H1 (cell line): Measurements from ENCODE around the gene CPE. TPM values are rescaled to one million over a fixed set of nuclear protein-coding genes. Genes with fewer than 3 reads are reported as not detected.

Experiments
- CTCF ChIA-PET: fragments of 300-600 bp; sonication (Branson Sonifier 250); formaldehyde crosslinking; loops from one replicate; lab custom pipeline; 2021; ENCODE audit not compliant: partially characterized antibody; lab: Charles Lee
- POLR2A ChIA-PET: fragments of 300-600 bp; sonication (Branson Sonifier 250); formaldehyde crosslinking; loops from one replicate; lab custom pipeline; 2021; ENCODE audit warnings: inconsistent platforms; ENCODE audit not compliant: partially characterized antibody; lab: Charles Lee
- DNase-seq, 2 experiments: peaks; one replicate each; pipeline versions ENCODE4 v3.0.0 to v3.0.0-alpha.2; 2010 to 2022; ENCODE audit warnings: low spot score in 2 of 2, low read depth in 1 of 2, mixed read lengths in 1 of 2
- FAIRE-seq: peaks from 2 replicates; lab custom pipeline; 2011; peaks lifted over from hg19 to GRCh38; lab: Jason Lieb, UNC
- H2AFZ ChIP-seq: 2 replicates; pipeline ENCODE4 v1.8.1; 2012; ENCODE audit warnings: low read length, inconsistent platforms
- H2AK5ac ChIP-seq: 2 replicates; pipeline ENCODE4 v1.6.1; 2013; ENCODE audit warnings: low read depth, low read length
- H2BK120ac ChIP-seq: replicated peaks from 2 replicates; pipeline ENCODE3; 2013; ENCODE audit warnings: low read depth, low read length, inconsistent platforms
- H2BK12ac ChIP-seq: 2 replicates; pipeline ENCODE4 v1.6.1; 2013; ENCODE audit warnings: low read depth, low read length
- H2BK15ac ChIP-seq: 2 replicates; pipeline ENCODE4 v1.6.1; 2013; ENCODE audit warnings: low read length
- H2BK20ac ChIP-seq: 2 replicates; pipeline ENCODE4 v1.6.1; 2013; ENCODE audit warnings: low read length
- H2BK5ac ChIP-seq: 2 replicates; pipeline ENCODE4 v1.6.1; 2013; ENCODE audit warnings: low read depth, low read length
- H3K14ac ChIP-seq: 2 replicates; pipeline ENCODE4 v1.6.1; 2013; ENCODE audit warnings: inconsistent platforms; ENCODE audit not compliant: insufficient read length
- H3K18ac ChIP-seq: 2 replicates; pipeline ENCODE4 v1.6.1; 2013; ENCODE audit warnings: low read length; ENCODE audit errors: extremely low read depth
- H3K23ac ChIP-seq: 2 replicates; pipeline ENCODE4 v1.6.1; 2013; ENCODE audit warnings: inconsistent platforms; ENCODE audit not compliant: insufficient read length
- H3K23me2 ChIP-seq: 2 replicates; pipeline ENCODE4 v1.6.1; 2013; ENCODE audit warnings: low read depth, low read length
- H3K27ac ChIP-seq: 2 replicates; pipeline ENCODE4 v1.6.1; 2011; ENCODE audit warnings: low read depth, low read length, inconsistent platforms
- H3K27me3 ChIP-seq, 4 experiments: replicated peaks in 1 of 4; 1 replicate in 1 of 4; 2 replicates in 3 of 4; pipeline versions ENCODE4 v1.6.1 to v1.8.1; 2011 to 2013; ENCODE audit warnings: low read length in 3 of 4, mild to moderate bottlenecking in 3 of 4, inconsistent platforms in 2 of 4, mixed read lengths in 2 of 4, moderate library complexity in 1 of 4; ENCODE audit not compliant: control insufficient read depth in 3 of 4, insufficient read depth in 3 of 4; ENCODE audit errors: extremely low read depth in 1 of 4
- H3K36me3 ChIP-seq, 4 experiments: 2 replicates each; pipeline versions ENCODE4 v1.6.1 to v1.8.1; 2011 to 2013; ENCODE audit warnings: mild to moderate bottlenecking in 4 of 4, low read length in 3 of 4, moderate library complexity in 2 of 4, control low read depth in 1 of 4, inconsistent platforms in 1 of 4; ENCODE audit not compliant: insufficient read depth in 4 of 4, control insufficient read depth in 2 of 4
- H3K4ac ChIP-seq: replicated peaks from 2 replicates; pipeline ENCODE3; 2013; ENCODE audit warnings: low read length, low read depth, mixed read lengths, inconsistent platforms; ENCODE audit not compliant: insufficient read length
- H3K4me1 ChIP-seq, 4 experiments: replicated peaks in 1 of 4; 1 replicate in 1 of 4; 2 replicates in 3 of 4; pipeline versions ENCODE4 v1.6.1 to v1.8.1; 2011 to 2013; ENCODE audit warnings: low read length in 3 of 4, inconsistent platforms in 2 of 4, mixed read lengths in 1 of 4; ENCODE audit not compliant: insufficient read depth in 4 of 4, control insufficient read depth in 3 of 4
- H3K4me2 ChIP-seq, 2 experiments: 2 replicates each; pipeline versions ENCODE4 v1.6.1 to v1.8.1; 2011 to 2013; ENCODE audit warnings: low read depth in 2 of 2, low read length in 2 of 2, control low read depth in 1 of 2, inconsistent platforms in 1 of 2, mild to moderate bottlenecking in 1 of 2; ENCODE audit not compliant: insufficient read depth in 1 of 2
- H3K4me3 ChIP-seq, 4 experiments: fragments of 200-600, 300-600 bp in 1 of 4; sonication (generic), shearing (Covaris generic), sonication (Bioruptor Twin) in 1 of 4; 2 replicates each; pipeline versions ENCODE4 v1.5.1 to v1.8.1; 2011 to 2016; ENCODE audit warnings: low read length in 4 of 4, low read depth in 3 of 4, control low read depth in 2 of 4, inconsistent platforms in 2 of 4, mild to moderate bottlenecking in 2 of 4, mixed read lengths in 1 of 4, moderate library complexity in 1 of 4; ENCODE audit not compliant: insufficient read depth in 2 of 4; ENCODE audit errors: extremely low read depth in 1 of 4
- H3K56ac ChIP-seq: replicated peaks from 2 replicates; pipeline ENCODE3; 2013; ENCODE audit warnings: low read depth, mild to moderate bottlenecking, mixed read lengths, low read length, inconsistent platforms; ENCODE audit not compliant: insufficient read length
- H3K79me1 ChIP-seq: 2 replicates; pipeline ENCODE4 v1.6.1; 2013; ENCODE audit warnings: low read depth, low read length, control low read depth
- H3K79me2 ChIP-seq, 2 experiments: 2 replicates each; pipeline versions ENCODE4 v1.6.1 to v1.8.1; 2012 to 2013; ENCODE audit warnings: low read length in 2 of 2, mild to moderate bottlenecking in 2 of 2, inconsistent platforms in 1 of 2; ENCODE audit not compliant: insufficient read depth in 2 of 2, control insufficient read depth in 1 of 2
- H3K9ac ChIP-seq, 4 experiments: replicated peaks in 1 of 4; 1 replicate in 1 of 4; 2 replicates in 3 of 4; pipeline versions ENCODE4 v1.6.1 to v1.8.1; 2011 to 2013; ENCODE audit warnings: low read depth in 3 of 4, low read length in 3 of 4, control low read depth in 2 of 4, mild to moderate bottlenecking in 2 of 4, moderate library complexity in 2 of 4, inconsistent platforms in 1 of 4; ENCODE audit errors: extremely low read depth in 1 of 4
- H3K9me3 ChIP-seq, 2 experiments: 2 replicates each; pipeline versions ENCODE4 v1.6.1 to v1.8.1; 2012 to 2013; ENCODE audit warnings: mild to moderate bottlenecking in 2 of 2, moderate library complexity in 2 of 2, control low read depth in 1 of 2, inconsistent platforms in 1 of 2, low read depth in 1 of 2, low read length in 1 of 2, mixed read lengths in 1 of 2; ENCODE audit not compliant: insufficient read depth in 2 of 2
- H4K20me1 ChIP-seq, 2 experiments: replicated peaks in 1 of 2; 2 replicates each; pipeline versions ENCODE3 to v1.8.1; 2011 to 2013; ENCODE audit warnings: inconsistent platforms in 2 of 2, low read length in 2 of 2, mild to moderate bottlenecking in 1 of 2; ENCODE audit not compliant: insufficient read depth in 2 of 2, control insufficient read depth in 1 of 2
- H4K5ac ChIP-seq: 2 replicates; pipeline ENCODE4 v1.6.1; 2013; ENCODE audit warnings: low read length, low read depth, mixed read lengths, inconsistent platforms; ENCODE audit not compliant: insufficient read length
- H4K8ac ChIP-seq: 2 replicates; pipeline ENCODE4 v1.8.0; 2013; ENCODE audit warnings: mild to moderate bottlenecking, moderate library complexity, low read length, inconsistent platforms; ENCODE audit not compliant: insufficient read depth; ENCODE audit errors: extremely low read depth
- H4K91ac ChIP-seq: replicated peaks from 2 replicates; pipeline ENCODE3; 2013; ENCODE audit warnings: low read length, mixed read lengths, inconsistent platforms; ENCODE audit not compliant: insufficient read length
- EP300 ChIP-seq, 2 experiments: IDR thresholded peaks; 1 replicate in 1 of 2; 2 replicates in 1 of 2; pipeline ENCODE4 v1.6.1; 2011 to 2012; ENCODE audit warnings: low read depth in 2 of 2, low read length in 2 of 2, mild to moderate bottlenecking in 2 of 2, borderline replicate concordance in 1 of 2, inconsistent platforms in 1 of 2, moderate library complexity in 1 of 2
- FOSL1 ChIP-seq: IDR thresholded peaks from 2 replicates; pipeline ENCODE4 v1.6.1; 2011; ENCODE audit warnings: mild to moderate bottlenecking, low read depth, low read length, moderate library complexity; ENCODE audit not compliant: insufficient read depth
- HDAC2 ChIP-seq, 2 experiments: fragments of 300-600 bp in 1 of 2; sonication (generic) in 1 of 2; IDR thresholded peaks; 2 replicates each; pipeline ENCODE4 v1.6.1; 2011 to 2012; ENCODE audit warnings: low read depth in 2 of 2, low read length in 2 of 2, mild to moderate bottlenecking in 2 of 2, moderate library complexity in 2 of 2, borderline replicate concordance in 1 of 2, inconsistent platforms in 1 of 2
- KDM1A ChIP-seq: fragments of 200-600, 300-600 bp; sonication (generic); IDR thresholded peaks from 2 replicates; pipeline ENCODE4 v1.7.1; 2016; ENCODE audit warnings: mild to moderate bottlenecking, low read length, borderline replicate concordance
- NRF1 ChIP-seq: IDR thresholded peaks from 2 replicates; pipeline ENCODE4 v1.6.1; 2011; ENCODE audit warnings: mild to moderate bottlenecking, low read depth, low read length, improper control_type of control experiment
- POLR2AphosphoS5 ChIP-seq: IDR thresholded peaks from 2 replicates; pipeline ENCODE4 v1.6.1; 2011; ENCODE audit warnings: low read depth, low read length
- SIN3A ChIP-seq, 2 experiments: IDR thresholded peaks in 1 of 2; conservative IDR thresholded peaks in 1 of 2; 2 replicates each; pipeline ENCODE4 v1.6.1; 2011 to 2012; ENCODE audit warnings: low read length in 2 of 2, improper control_type of control experiment in 1 of 2, low read depth in 1 of 2, mild to moderate bottlenecking in 1 of 2
- TAF7 ChIP-seq: optimal IDR thresholded peaks from 2 replicates; pipeline ENCODE3; 2011; ENCODE audit warnings: low read depth, mild to moderate bottlenecking, inconsistent platforms, low read length, moderate library complexity, borderline replicate concordance
- ZNF274 ChIP-seq: IDR thresholded peaks from 2 replicates; pipeline ENCODE4 v1.7.0; 2012; ENCODE audit warnings: low read length, borderline replicate concordance; ENCODE audit errors: extremely low read depth
- WGBS, 2 experiments: shearing (Covaris generic) in 1 of 2; methylation state at CpG; one replicate each; pipeline versions ENCODE4 v1.1.6 to v1.1.7; 2013 to 2015; ENCODE audit warnings: low lambda C conversion rate in 2 of 2, mixed read lengths in 2 of 2, inconsistent platforms in 1 of 2, low coverage in 1 of 2, missing lambda C conversion rate in 1 of 2; ENCODE audit not compliant: insufficient replicate concordance in 2 of 2, insufficient coverage in 1 of 2, insufficient read length in 1 of 2; ENCODE audit errors: extremely low coverage in 1 of 2, missing lambda C conversion rate in 1 of 2; 5-methylcytosine and 5-hydroxymethylcytosine counted together
- polyA plus RNA-seq, 7 experiments: library from polyadenylated mRNA; depleted of rRNA in 3 of 7; stranded (reverse) in 5 of 7; unstranded in 2 of 7; fragments of >200 nt in 5 of 7; fragments of 200-250 nt in 2 of 7; gene quantifications; 1 replicate in 5 of 7; 2 replicates in 1 of 7; 4 replicates in 1 of 7; pipeline versions ENCODE4 v1.2.1 to v1.2.3, GENCODE V29; 2011 to 2013; ENCODE audit warnings: missing spikeins in 2 of 7, mixed read lengths in 2 of 7
- total RNA-seq: library from RNA; stranded (reverse); fragmentation: NEBNext Ultra II Directional; extraction: Animal tissue kit (Norgen Biotek cat#: 25700); gene quantifications from 2 replicates; pipeline ENCODE4 v1.2.1, GENCODE V29; 2021
- TF ChIP-seq, protein P1 (sequence below): IDR thresholded peaks from 2 replicates; pipeline ENCODE4 v1.6.1; 2011; ENCODE audit warnings: low read depth, mild to moderate bottlenecking, low read length; ENCODE audit not compliant: insufficient read depth
- TF ChIP-seq, protein P2 (sequence below): IDR thresholded peaks from 2 replicates; pipeline ENCODE4 v1.6.1; 2012; ENCODE audit warnings: low read length, inconsistent platforms

CPE gene
- total and polyA plus RNA-seq, 2 of the 8 experiments (the other 6 are each of a cell fraction or from before 2014, with no cell fraction given), result 9.4 to 10.2 TPM

DNA sequence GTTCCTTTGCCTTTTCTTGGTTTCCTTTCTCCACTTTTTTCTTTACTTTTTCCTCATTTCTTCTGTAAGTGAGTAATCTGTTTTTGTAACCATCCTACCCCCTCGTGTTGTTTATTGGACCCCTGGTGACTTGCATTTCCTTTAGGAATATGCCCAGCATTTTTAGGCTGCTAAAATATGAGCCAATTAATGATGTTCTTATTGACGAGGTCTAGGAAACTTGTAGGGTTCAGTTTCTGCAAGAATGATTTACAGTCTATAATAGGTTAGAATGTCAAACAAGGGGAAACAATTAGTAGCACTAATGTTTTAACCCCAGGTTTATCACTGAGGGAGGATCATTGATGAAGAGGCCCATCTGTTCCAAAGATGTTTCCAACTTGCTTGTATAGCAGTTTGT lies 79.0 kb downstream of the CPE start:
- no peak overlapping the region for H2BK120ac ChIP-seq
- WGBS, 2 experiments, result 44% methylated on average over 2 of the region's 2 CpGs; no CpG with 5 or more reads in 1 of the 2 experiments
- CTCF ChIA-PET, result interaction anchor here (0.9 to 1.4 kb wide), 3 partner anchors 18 to 327 kb away, joined by 3 to 5 read pairs (median 3); no protein-coding TSS in a partner anchor
- H3K14ac ChIP-seq, result no peak overlapping the region
- H2AK5ac ChIP-seq, result no peak overlapping the region
- no peak overlapping the region for H3K56ac ChIP-seq
- no peak overlapping the region for H4K91ac ChIP-seq
- H3K4me3 ChIP-seq, result no peak overlapping the region
- H3K9me3 ChIP-seq, result no peaks in the 10 kb centered on the region
- H3K9ac ChIP-seq, result no peak overlapping the region
- no peak overlapping the region for H3K27ac ChIP-seq
- no peaks in the 10 kb centered on the region for H3K27me3 ChIP-seq
- no peaks in the 10 kb centered on the region for H3K23me2 ChIP-seq
- H3K36me3 ChIP-seq, result no peaks in the 10 kb centered on the region
- no peak overlapping the region for H3K4me2 ChIP-seq
- H4K8ac ChIP-seq, result no peak overlapping the region
- H3K23ac ChIP-seq, result no peak overlapping the region
- H2BK15ac ChIP-seq, result no peak overlapping the region
- H3K79me2 ChIP-seq, result no peaks in the 10 kb centered on the region
- FAIRE-seq (no peak), DNase-seq (no peak)
- no peak overlapping the region for H2BK20ac ChIP-seq
- no peak overlapping the region for H3K18ac ChIP-seq
- no peak overlapping the region for H4K5ac ChIP-seq
- H2BK5ac ChIP-seq, result no peak overlapping the region
- POLR2A ChIA-PET, result no interaction called here
- H2AFZ ChIP-seq, result no peak overlapping the region
- no peaks in the 10 kb centered on the region for H3K4me1 ChIP-seq
- H3K79me1 ChIP-seq, result no peaks in the 10 kb centered on the region
- H4K20me1 ChIP-seq, result no peaks in the 10 kb centered on the region
- no peak overlapping the region for H2BK12ac ChIP-seq
- no peak overlapping the region for H3K4ac ChIP-seq
- TF ChIP-seq NRF1 (no peak), SIN3A (conservative IDR thresholded peaks at IDR 0.05 in 1 of 2, IDR thresholded peaks at IDR 0.05 in 1 of 2; ENCODE audit: low read depth in 1 of 2, low read length in 2 of 2) (no peak), TAF7 (no peak), KDM1A (no peak), ZNF274 (no peak), FOSL1 (no peak), HDAC2 (IDR thresholded peaks at IDR 0.05; ENCODE audit: borderline replicate concordance in 1 of 2, low read depth in 2 of 2, low read length in 2 of 2) (no peak), POLR2AphosphoS5 (no peak), EP300 (IDR thresholded peaks at IDR 0.05; ENCODE audit: borderline replicate concordance in 1 of 2, low read depth in 2 of 2, low read length in 2 of 2) (no peak)
- TF ChIP-seq, protein P1, sequence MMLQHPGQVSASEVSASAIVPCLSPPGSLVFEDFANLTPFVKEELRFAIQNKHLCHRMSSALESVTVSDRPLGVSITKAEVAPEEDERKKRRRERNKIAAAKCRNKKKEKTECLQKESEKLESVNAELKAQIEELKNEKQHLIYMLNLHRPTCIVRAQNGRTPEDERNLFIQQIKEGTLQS, result no peak
- TF ChIP-seq, protein P2, sequence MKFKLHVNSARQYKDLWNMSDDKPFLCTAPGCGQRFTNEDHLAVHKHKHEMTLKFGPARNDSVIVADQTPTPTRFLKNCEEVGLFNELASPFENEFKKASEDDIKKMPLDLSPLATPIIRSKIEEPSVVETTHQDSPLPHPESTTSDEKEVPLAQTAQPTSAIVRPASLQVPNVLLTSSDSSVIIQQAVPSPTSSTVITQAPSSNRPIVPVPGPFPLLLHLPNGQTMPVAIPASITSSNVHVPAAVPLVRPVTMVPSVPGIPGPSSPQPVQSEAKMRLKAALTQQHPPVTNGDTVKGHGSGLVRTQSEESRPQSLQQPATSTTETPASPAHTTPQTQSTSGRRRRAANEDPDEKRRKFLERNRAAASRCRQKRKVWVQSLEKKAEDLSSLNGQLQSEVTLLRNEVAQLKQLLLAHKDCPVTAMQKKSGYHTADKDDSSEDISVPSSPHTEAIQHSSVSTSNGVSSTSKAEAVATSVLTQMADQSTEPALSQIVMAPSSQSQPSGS, result no peak
